ENCODE measurements around the gene UBXN7. TPM values are rescaled to one million over a fixed set of nuclear protein-coding genes. Genes with fewer than 3 reads are reported as not detected.
A peak's percentile ranks its signal among the peaks of the same experiment; 100 is the strongest.
"Not testable (repeated sequence)": the region's sequence is repeated elsewhere in the genome, so short reads cannot be mapped to it uniquely, and the experiment has no call there.

UBXN7 gene
- total and polyA plus RNA-seq, 10 donors = 2.4 to 59.0 (median 25.2) TPM

DNA sequence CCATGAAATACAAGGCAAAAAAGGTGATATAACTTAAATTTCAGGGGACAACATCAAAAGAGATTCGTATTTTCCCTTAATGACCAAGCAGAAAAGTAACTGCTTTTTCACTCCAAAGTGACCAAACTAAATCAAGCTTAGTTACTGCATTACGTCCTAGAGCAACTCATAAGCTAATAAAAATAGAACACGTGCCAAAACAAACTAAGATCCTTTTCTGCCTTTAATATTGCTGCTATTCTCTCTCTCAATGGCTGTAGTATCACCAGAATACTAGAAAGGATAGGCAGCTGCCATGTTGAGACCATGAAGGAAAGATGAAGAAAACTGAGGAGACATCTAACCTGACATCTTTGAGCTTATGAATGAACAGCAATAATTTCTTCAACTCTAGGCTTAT is 43.3 kb downstream of the UBXN7 start:
- TF ChIP-seq, protein P1, sequence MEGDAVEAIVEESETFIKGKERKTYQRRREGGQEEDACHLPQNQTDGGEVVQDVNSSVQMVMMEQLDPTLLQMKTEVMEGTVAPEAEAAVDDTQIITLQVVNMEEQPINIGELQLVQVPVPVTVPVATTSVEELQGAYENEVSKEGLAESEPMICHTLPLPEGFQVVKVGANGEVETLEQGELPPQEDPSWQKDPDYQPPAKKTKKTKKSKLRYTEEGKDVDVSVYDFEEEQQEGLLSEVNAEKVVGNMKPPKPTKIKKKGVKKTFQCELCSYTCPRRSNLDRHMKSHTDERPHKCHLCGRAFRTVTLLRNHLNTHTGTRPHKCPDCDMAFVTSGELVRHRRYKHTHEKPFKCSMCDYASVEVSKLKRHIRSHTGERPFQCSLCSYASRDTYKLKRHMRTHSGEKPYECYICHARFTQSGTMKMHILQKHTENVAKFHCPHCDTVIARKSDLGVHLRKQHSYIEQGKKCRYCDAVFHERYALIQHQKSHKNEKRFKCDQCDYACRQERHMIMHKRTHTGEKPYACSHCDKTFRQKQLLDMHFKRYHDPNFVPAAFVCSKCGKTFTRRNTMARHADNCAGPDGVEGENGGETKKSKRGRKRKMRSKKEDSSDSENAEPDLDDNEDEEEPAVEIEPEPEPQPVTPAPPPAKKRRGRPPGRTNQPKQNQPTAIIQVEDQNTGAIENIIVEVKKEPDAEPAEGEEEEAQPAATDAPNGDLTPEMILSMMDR (IDR thresholded peaks at IDR 0.05 in 8 of 11, conservative IDR thresholded peaks at IDR 0.05 in 3 of 11) = no peak
- TF ChIP-seq POLR2A (IDR thresholded peaks at IDR 0.05) = no peak
- TF ChIP-seq POLR2AphosphoS5 (IDR thresholded peaks at IDR 0.05) = no peak
- 90 to 97% (median 93%) methylated on average over 3 of the region's 3 CpGs for WGBS, 5 donors
- DNase-seq = no peak
- peaks cover 0 to 84% (median 46%) of the 10 kb centered on the region in 6 donors for H3K36me3 ChIP-seq
- no peaks in the 10 kb centered on the region for H3K4me1 ChIP-seq
- peaks cover 0 to 5% (median 0%) of the 10 kb centered on the region in 8 donors for H3K9me3 ChIP-seq
- no peak overlapping the region for H3K4me3 ChIP-seq
- intact Hi-C loops (cut with DNase I; ENCODE audit: low total_unique reads) = no loop called here
- H3K27ac ChIP-seq = no peak overlapping the region
- no peaks in the 10 kb centered on the region for H3K27me3 ChIP-seq (replicated peaks in 1 of 7)

DNA sequence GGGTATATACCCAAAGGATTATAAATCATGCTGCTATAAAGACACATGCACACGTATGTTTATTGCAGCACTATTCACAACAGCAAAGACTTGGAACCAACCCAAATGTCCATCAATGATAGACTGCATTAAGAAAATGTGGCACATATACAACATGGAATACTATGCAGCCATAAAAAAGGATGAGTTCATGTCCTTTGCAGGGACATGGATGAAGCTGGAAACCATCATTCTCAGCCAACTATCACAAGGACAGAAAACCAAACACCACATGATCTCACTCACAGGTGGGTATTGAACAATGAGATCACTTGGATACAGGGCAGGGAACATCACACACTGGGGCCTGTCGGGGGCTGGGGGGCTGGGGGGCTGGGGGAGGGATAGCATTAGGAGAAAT is 44.3 kb downstream of the UBXN7 start:
- H3K4me3 ChIP-seq; intact Hi-C loops (cut with DNase I; ENCODE audit: low total_unique reads); H3K27me3 ChIP-seq (replicated peaks in 1 of 7); H3K27ac ChIP-seq; H3K9me3 ChIP-seq; H3K4me1 ChIP-seq; DNase-seq: not testable (repeated sequence)
- WGBS, 5 donors = 96 to 100% (median 100%) methylated on average over 1 to 2 of the region's 2 CpGs
- peaks cover 0 to 74% (median 39%) of the 10 kb centered on the region in 6 donors for H3K36me3 ChIP-seq

DNA sequence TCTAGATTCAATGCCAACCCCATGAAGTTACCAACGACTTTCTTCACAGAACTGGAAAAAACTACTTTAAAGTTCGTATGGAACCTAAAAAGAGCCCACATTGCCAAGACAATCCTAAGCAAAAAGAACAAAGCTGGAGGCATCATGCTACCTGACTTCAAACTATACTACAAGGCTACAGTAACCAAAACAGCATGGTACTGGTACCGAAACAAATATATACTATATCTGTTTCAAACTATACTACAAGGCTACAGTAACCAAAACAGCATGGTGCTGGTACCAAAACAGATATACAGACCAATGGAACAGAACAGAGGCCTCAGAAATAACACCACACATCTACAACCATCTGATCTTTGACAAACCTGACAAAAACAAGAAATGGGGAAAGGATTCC is 45.4 kb downstream of the UBXN7 start:
- DNase-seq; H3K4me3 ChIP-seq; H3K4me1 ChIP-seq; H3K27me3 ChIP-seq (replicated peaks in 1 of 7); intact Hi-C loops (cut with DNase I; ENCODE audit: low total_unique reads); H3K9me3 ChIP-seq: not testable (repeated sequence)
- Histone ChIP-seq H3K36me3 (peaks cover 0 to 63% (median 29%) of the 10 kb centered on the region in 6 donors), H3K27ac (peak overlapping the region in 1 of 8 donors; percentile 28)
- 95 to 99% (median 96%) methylated on average over 3 of the region's 3 CpGs for WGBS, 5 donors

DNA sequence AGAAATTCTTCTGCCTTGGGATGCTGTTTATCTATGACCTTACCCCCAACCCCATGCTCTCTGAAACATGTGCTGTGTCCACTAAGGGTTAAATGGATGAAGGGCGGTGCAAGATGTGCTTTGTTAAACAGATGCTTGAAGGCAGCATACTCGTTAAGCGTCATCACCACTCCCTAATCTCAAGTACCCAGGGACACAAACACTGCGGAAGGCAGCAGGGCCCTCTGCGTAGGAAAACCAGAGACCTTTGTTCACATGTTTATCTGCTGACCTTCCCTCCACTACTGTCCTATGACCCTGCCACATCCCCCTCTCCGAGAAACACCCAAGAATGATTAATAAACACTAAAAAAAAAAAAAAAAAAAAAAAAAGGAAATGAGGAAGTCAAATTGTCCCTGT is 46.2 kb downstream of the UBXN7 start:
- WGBS, 5 donors = 68 to 82% (median 75%) methylated on average over 6 of the region's 6 CpGs
- H3K27me3 ChIP-seq (replicated peaks in 1 of 7); H3K4me1 ChIP-seq; intact Hi-C loops (cut with DNase I; ENCODE audit: low total_unique reads); H3K9me3 ChIP-seq; H3K4me3 ChIP-seq; DNase-seq: not testable (repeated sequence)
- TF ChIP-seq POLR2AphosphoS5 (IDR thresholded peaks at IDR 0.05) = peak in 1 of 3 donors; percentile 31
- peaks cover 0 to 63% (median 21%) of the 10 kb centered on the region in 6 donors for H3K36me3 ChIP-seq
- peak overlapping the region in 2 of 8 donors; percentile 30 to 37 for H3K27ac ChIP-seq

DNA sequence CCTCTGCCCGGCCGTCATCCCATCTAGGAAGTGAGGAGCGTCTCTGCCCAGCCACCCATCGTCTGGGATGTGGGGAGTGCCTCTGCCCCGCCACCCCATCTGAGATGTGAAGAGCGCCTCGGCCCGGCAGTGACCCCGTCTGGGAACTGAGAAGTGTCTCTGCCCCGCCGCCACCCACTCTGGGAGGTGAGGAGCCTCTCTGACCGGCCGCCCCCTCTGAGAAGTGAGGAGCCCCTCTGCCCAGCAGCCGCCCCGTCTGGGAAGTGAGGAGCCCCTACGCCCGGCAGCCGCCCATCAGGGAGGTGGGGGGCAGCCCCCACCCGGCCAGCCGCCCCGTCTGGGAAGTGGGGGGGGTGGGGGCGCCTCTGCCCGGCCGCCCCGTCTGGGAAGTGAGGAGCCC is 46.8 kb downstream of the UBXN7 start:
- DNase-seq; H3K4me3 ChIP-seq; H3K4me1 ChIP-seq; H3K9me3 ChIP-seq; H3K27me3 ChIP-seq (replicated peaks in 1 of 7); intact Hi-C loops (cut with DNase I; ENCODE audit: low total_unique reads): not testable (repeated sequence)
- Histone ChIP-seq H3K27ac (peak overlapping the region in 2 of 8 donors; percentile 30 to 37), H3K36me3 (peaks cover 0 to 63% (median 20%) of the 10 kb centered on the region in 6 donors)
- 92 to 97% (median 96%) methylated on average over 8 to 25 of the region's 25 CpGs for WGBS, 5 donors

DNA sequence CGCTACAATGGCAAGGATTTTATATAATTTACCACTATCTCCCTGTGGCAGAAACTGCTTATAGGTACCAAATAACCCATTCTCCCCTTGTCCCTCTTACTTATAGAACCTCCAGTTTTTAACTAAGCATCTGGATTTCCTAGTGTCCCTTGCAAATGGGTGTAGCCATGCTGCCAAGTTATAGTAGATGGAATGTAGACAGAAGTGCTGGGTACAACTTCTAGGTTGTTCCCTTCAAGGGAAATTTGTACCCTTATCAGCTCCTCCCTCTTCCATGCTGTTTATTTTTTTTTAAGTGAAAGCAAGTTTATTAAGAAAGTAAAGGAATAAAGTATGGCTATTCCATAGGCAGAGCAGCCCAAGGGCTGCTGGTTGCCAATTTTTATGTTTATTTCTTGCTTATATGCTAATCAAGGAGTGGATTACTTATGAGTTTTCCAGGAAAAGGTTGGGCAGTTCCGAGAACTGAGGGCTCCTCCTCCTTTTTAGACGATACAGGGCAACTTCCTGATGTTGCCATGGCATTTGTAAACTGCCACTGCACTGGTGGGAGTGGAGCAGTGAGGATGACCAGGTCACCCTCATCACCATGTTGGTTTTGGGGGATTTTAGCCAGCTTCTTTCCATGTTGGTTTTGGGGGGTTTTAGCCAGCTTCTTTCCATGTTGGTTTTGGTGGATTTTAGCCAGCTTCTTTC is 53.9 kb downstream of the UBXN7 start:
- 62 to 75% (median 69%) methylated on average over 3 of the region's 3 CpGs for WGBS, 5 donors
- no peak for TF ChIP-seq POLR2A (IDR thresholded peaks at IDR 0.05)
- no peak for TF ChIP-seq POLR2AphosphoS5 (IDR thresholded peaks at IDR 0.05)
- TF ChIP-seq, protein P1 (IDR thresholded peaks at IDR 0.05 in 8 of 11, conservative IDR thresholded peaks at IDR 0.05 in 3 of 11) = no peak
- Histone ChIP-seq H3K4me3 (no peak overlapping the region), H3K27ac (peak overlapping the region in 1 of 8 donors; percentile 22), H3K27me3 (replicated peaks in 1 of 7) (no peaks in the 10 kb centered on the region), H3K36me3 (peaks cover 0 to 41% (median 15%) of the 10 kb centered on the region in 6 donors), H3K4me1 (no peaks in the 10 kb centered on the region), H3K9me3 (no peaks in the 10 kb centered on the region)
- intact Hi-C loops (cut with DNase I; ENCODE audit: low total_unique reads) = no loop called here
- DNase-seq = no peak
